ENCODE measurements around the gene CCDC167. TPM values are rescaled to one million over a fixed set of nuclear protein-coding genes. Genes with fewer than 3 reads are reported as not detected.

The CCDC167 gene
- total RNA-seq, 1 experiment from 2014 or later, result 32.3 TPM

GRCh38 chr6:37535428-37535758, 35.7 kb upstream of the CCDC167 start:
- Histone ChIP-seq H3K27me3 (replicated peaks; ENCODE audit: control insufficient read depth, insufficient read depth, low read length) (no peaks in the 10 kb centered on the region), H3K4me1 (no peaks in the 10 kb centered on the region), H3K4me3 (ENCODE audit: low read depth, low read length) (no peak overlapping the region), H3K9me3 (no peaks in the 10 kb centered on the region), H3K36me3 (ENCODE audit: control insufficient read depth, insufficient read depth, low read length) (no peaks in the 10 kb centered on the region)
- Mint-ChIP-seq H3K9me3 (ENCODE audit: unreplicated experiment) (no peaks in the 10 kb centered on the region), H3K27ac (ENCODE audit: unreplicated experiment) (no peak overlapping the region), H3K4me1 (ENCODE audit: low read depth, unreplicated experiment) (no peaks in the 10 kb centered on the region), H3K36me3 (ENCODE audit: insufficient read depth, unreplicated experiment) (no peaks in the 10 kb centered on the region), H3K27me3 (ENCODE audit: insufficient read depth, unreplicated experiment) (no peaks in the 10 kb centered on the region), H3K4me3 (ENCODE audit: unreplicated experiment) (no peak overlapping the region)
- POLR2A ChIA-PET, result no interaction called here
- intact Hi-C loops (cut with micrococcal nuclease; ENCODE audit: unreplicated experiment), result no loop called here
- no peak for TF ChIP-seq CTCF (IDR thresholded peaks at IDR 0.05; ENCODE audit: insufficient read depth in 1 of 2, low read depth in 1 of 2, low read length in 1 of 2, severe bottlenecking in 1 of 2, unreplicated experiment in 1 of 2)
- CTCF ChIA-PET, result no interaction called here
- no TSS peak for BruUV-seq (replicated peaks)
- DNase-seq, result no peak

GRCh38 chr6:37534893-37535292, 35.2 kb upstream of the CCDC167 start:
- Mint-ChIP-seq H3K4me1 (ENCODE audit: low read depth, unreplicated experiment) (no peaks in the 10 kb centered on the region), H3K36me3 (ENCODE audit: insufficient read depth, unreplicated experiment) (no peaks in the 10 kb centered on the region), H3K4me3 (ENCODE audit: unreplicated experiment) (no peak overlapping the region), H3K27me3 (ENCODE audit: insufficient read depth, unreplicated experiment) (no peaks in the 10 kb centered on the region), H3K27ac (ENCODE audit: unreplicated experiment) (no peak overlapping the region), H3K9me3 (ENCODE audit: unreplicated experiment) (no peaks in the 10 kb centered on the region)
- ChIA-PET POLR2A (no interaction called here), CTCF (no interaction called here)
- no peak overlapping the region for H3K4me3 ChIP-seq (ENCODE audit: low read depth, low read length)
- no peaks in the 10 kb centered on the region for H3K4me1 ChIP-seq
- no peaks in the 10 kb centered on the region for H3K27me3 ChIP-seq (replicated peaks; ENCODE audit: control insufficient read depth, insufficient read depth, low read length)
- TF ChIP-seq CTCF (IDR thresholded peaks at IDR 0.05; ENCODE audit: insufficient read depth in 1 of 2, low read depth in 1 of 2, low read length in 1 of 2, severe bottlenecking in 1 of 2, unreplicated experiment in 1 of 2), result no peak
- no peaks in the 10 kb centered on the region for H3K9me3 ChIP-seq
- H3K36me3 ChIP-seq (ENCODE audit: control insufficient read depth, insufficient read depth, low read length), result no peaks in the 10 kb centered on the region
- intact Hi-C loops (cut with micrococcal nuclease; ENCODE audit: unreplicated experiment), result no loop called here
- BruUV-seq (replicated peaks), result no TSS peak
- no peak for DNase-seq

- no peaks in the 10 kb centered on the region for H3K27me3 Mint-ChIP-seq (ENCODE audit: insufficient read depth, unreplicated experiment)
- TF ChIP-seq CTCF (IDR thresholded peaks at IDR 0.05; ENCODE audit: insufficient read depth in 1 of 2, low read depth in 1 of 2, low read length in 1 of 2, severe bottlenecking in 1 of 2, unreplicated experiment in 1 of 2), result no peak
- H3K27ac Mint-ChIP-seq (ENCODE audit: unreplicated experiment), result no peak overlapping the region
- Histone ChIP-seq H3K36me3 (ENCODE audit: control insufficient read depth, insufficient read depth, low read length) (no peaks in the 10 kb centered on the region), H3K4me1 (no peaks in the 10 kb centered on the region), H3K27me3 (replicated peaks; ENCODE audit: control insufficient read depth, insufficient read depth, low read length) (no peaks in the 10 kb centered on the region), H3K9me3 (no peaks in the 10 kb centered on the region), H3K4me3 (ENCODE audit: low read depth, low read length) (no peak overlapping the region)
- no TSS peak for BruUV-seq (replicated peaks)
- DNase-seq, result no peak
- intact Hi-C loops (cut with micrococcal nuclease; ENCODE audit: unreplicated experiment), result no loop called here
- no peaks in the 10 kb centered on the region for H3K36me3 Mint-ChIP-seq (ENCODE audit: insufficient read depth, unreplicated experiment)
- no peaks in the 10 kb centered on the region for H3K9me3 Mint-ChIP-seq (ENCODE audit: unreplicated experiment)
- no peaks in the 10 kb centered on the region for H3K4me1 Mint-ChIP-seq (ENCODE audit: low read depth, unreplicated experiment)
- H3K4me3 Mint-ChIP-seq (ENCODE audit: unreplicated experiment), result no peak overlapping the region
- POLR2A ChIA-PET, result no interaction called here
- CTCF ChIA-PET, result no interaction called here
Observed at GRCh38 chr6:37532122-37532521, 32.4 kb upstream of the CCDC167 start.

Data from Caco-2 (cell line).